DOHH2 (cell line): Measurements from ENCODE around the gene GUCY1A1.

Experiments
- H3F3A ChIP-seq: fragments of 200-600 bp; sonication (generic), shearing (Covaris generic); 2 replicates; pipeline ENCODE4 v1.6.0; 2016; ENCODE audit warnings: antibody characterized with exemption, mild to moderate bottlenecking; ENCODE audit not compliant: control insufficient read depth, insufficient read depth
- H3K27ac ChIP-seq: fragments of 200-600 bp; sonication (generic); 2 replicates; pipeline ENCODE4 v1.5.1; 2014; ENCODE audit warnings: low read depth, mild to moderate bottlenecking, low read length, moderate library complexity
- H3K27me3 ChIP-seq: fragments of 200-600 bp; sonication (generic); 2 replicates; pipeline ENCODE4 v1.6.1; 2014; ENCODE audit warnings: mild to moderate bottlenecking, low read length, mixed read lengths; ENCODE audit not compliant: control insufficient read depth
- H3K36me3 ChIP-seq: fragments of 200-600 bp; sonication (generic); 2 replicates; pipeline ENCODE4 v1.6.1; 2014; ENCODE audit warnings: mild to moderate bottlenecking, low read length, moderate library complexity, mixed read lengths; ENCODE audit not compliant: control insufficient read depth
- H3K4me1 ChIP-seq: fragments of 200-600 bp; sonication (generic); 2 replicates; pipeline ENCODE4 v1.6.1; 2014; ENCODE audit warnings: mild to moderate bottlenecking, low read length, mixed read lengths; ENCODE audit not compliant: control insufficient read depth
- H3K4me2 ChIP-seq: fragments of 200-600 bp; sonication (generic); 2 replicates; pipeline ENCODE4 v1.6.0; 2014; ENCODE audit warnings: mild to moderate bottlenecking, low read length, moderate library complexity
- H3K4me3 ChIP-seq: fragments of 200-600 bp; sonication (generic); 2 replicates; pipeline ENCODE4 v1.5.1; 2014; ENCODE audit warnings: mild to moderate bottlenecking, low read length, mixed read lengths
- H3K79me2 ChIP-seq: fragments of 200-600 bp; sonication (generic); 2 replicates; pipeline ENCODE4 v1.6.1; 2014; ENCODE audit warnings: mild to moderate bottlenecking, low read length, mixed read lengths; ENCODE audit not compliant: control insufficient read depth
- H3K9me2 ChIP-seq: fragments of 200-600 bp; sonication (generic); replicated peaks from 2 replicates; pipeline ENCODE4 v1.6.1; 2014; ENCODE audit warnings: mild to moderate bottlenecking, low read length, mixed read lengths; ENCODE audit not compliant: control insufficient read depth
- H3K9me3 ChIP-seq: fragments of 200-600 bp; sonication (generic); 2 replicates; pipeline ENCODE4 v1.6.1; 2014; ENCODE audit warnings: antibody characterized with exemption, low read length, mixed read lengths; ENCODE audit not compliant: control insufficient read depth, insufficient read depth
- H4K20me1 ChIP-seq: fragments of 200-600 bp; sonication (generic); 2 replicates; pipeline ENCODE4 v1.6.0; 2014; ENCODE audit warnings: low read depth, mild to moderate bottlenecking, antibody characterized with exemption, low read length, moderate library complexity; ENCODE audit not compliant: control insufficient read depth, insufficient read depth
- CTCF ChIP-seq: fragments of 200-600 bp; sonication (generic); IDR thresholded peaks from one replicate; pipeline ENCODE4 v1.5.1; 2014; ENCODE audit warnings: antibody characterized with exemption, mild to moderate bottlenecking, low read depth, low read length; ENCODE audit not compliant: poor library complexity, severe bottlenecking
- EZH2phosphoT487 ChIP-seq: fragments of 200-600 bp; sonication (generic); IDR thresholded peaks from 2 replicates; pipeline ENCODE4 v1.6.1; 2017; ENCODE audit warnings: borderline replicate concordance, mild to moderate bottlenecking, antibody characterized with exemption, low read length, moderate library complexity, mixed read lengths

Gene GUCY1A1

GRCh38 chr4:155706147-155706546 is 39.5 kb downstream of the GUCY1A1 start:
- TF ChIP-seq CTCF, result no peak
- TF ChIP-seq EZH2phosphoT487, result no peak
- H3K79me2 ChIP-seq, result no peaks in the 10 kb centered on the region
- H3K9me3 ChIP-seq, result no peaks in the 10 kb centered on the region
- no peaks in the 10 kb centered on the region for H3K36me3 ChIP-seq
- H3K4me3 ChIP-seq, result no peak overlapping the region
- H3K4me1 ChIP-seq, result no peaks in the 10 kb centered on the region
- no peak overlapping the region for H3K4me2 ChIP-seq
- no peaks in the 10 kb centered on the region; the same call in 1 of the 2 replicates for H3K9me2 ChIP-seq
- no peak overlapping the region for H3K27ac ChIP-seq
- no peaks in the 10 kb centered on the region for H4K20me1 ChIP-seq
- H3F3A ChIP-seq, result no peaks in the 10 kb centered on the region
- no peaks in the 10 kb centered on the region for H3K27me3 ChIP-seq

- H3K79me2 ChIP-seq, result no peaks in the 10 kb centered on the region
- no peaks in the 10 kb centered on the region for H4K20me1 ChIP-seq
- no peaks in the 10 kb centered on the region; the same call in 1 of the 2 replicates for H3K9me2 ChIP-seq
- H3F3A ChIP-seq, result no peaks in the 10 kb centered on the region
- no peak overlapping the region for H3K4me2 ChIP-seq
- no peaks in the 10 kb centered on the region for H3K27me3 ChIP-seq
- no peaks in the 10 kb centered on the region for H3K36me3 ChIP-seq
- H3K9me3 ChIP-seq, result no peaks in the 10 kb centered on the region
- TF ChIP-seq CTCF (no peak), EZH2phosphoT487 (no peak)
- H3K4me3 ChIP-seq, result no peak overlapping the region
- no peaks in the 10 kb centered on the region for H3K4me1 ChIP-seq
- H3K27ac ChIP-seq, result no peak overlapping the region
These were observed 40.6 kb downstream of the GUCY1A1 start for GRCh38 chr4:155707251-155707650.

- Histone ChIP-seq H3K79me2 (no peaks in the 10 kb centered on the region), H3K27ac (no peak overlapping the region), H3K4me1 (no peaks in the 10 kb centered on the region), H3K9me3 (no peaks in the 10 kb centered on the region), H3K4me3 (no peak overlapping the region), H3K9me2 (no peaks in the 10 kb centered on the region; the same call in 1 of the 2 replicates), H3K27me3 (no peaks in the 10 kb centered on the region), H3K4me2 (no peak overlapping the region), H4K20me1 (no peaks in the 10 kb centered on the region), H3K36me3 (no peaks in the 10 kb centered on the region), H3F3A (no peaks in the 10 kb centered on the region)
- TF ChIP-seq CTCF, result no peak
- no peak for TF ChIP-seq EZH2phosphoT487
These were observed 42.1 kb downstream of the GUCY1A1 start for GRCh38 chr4:155708782-155709181.

GRCh38 chr4:155709918-155710317 is 43.3 kb downstream of the GUCY1A1 start:
- no peaks in the 10 kb centered on the region for H3K79me2 ChIP-seq
- TF ChIP-seq CTCF (no peak), EZH2phosphoT487 (no peak)
- no peaks in the 10 kb centered on the region for H4K20me1 ChIP-seq
- no peaks in the 10 kb centered on the region; the same call in 1 of the 2 replicates for H3K9me2 ChIP-seq
- H3K36me3 ChIP-seq, result no peaks in the 10 kb centered on the region
- no peak overlapping the region for H3K27ac ChIP-seq
- H3F3A ChIP-seq, result no peaks in the 10 kb centered on the region
- no peaks in the 10 kb centered on the region for H3K27me3 ChIP-seq
- no peaks in the 10 kb centered on the region for H3K9me3 ChIP-seq
- no peak overlapping the region for H3K4me3 ChIP-seq
- H3K4me1 ChIP-seq, result no peaks in the 10 kb centered on the region
- H3K4me2 ChIP-seq, result no peak overlapping the region
